ENCODE results near the gene CCDC181.
A peak's percentile ranks its signal among the peaks of the same experiment; 100 is the strongest.
"Not testable (repeated sequence)": the region's sequence is repeated elsewhere in the genome, so short reads cannot be mapped to it uniquely, and the experiment has no call there.

Gene CCDC181

DNA sequence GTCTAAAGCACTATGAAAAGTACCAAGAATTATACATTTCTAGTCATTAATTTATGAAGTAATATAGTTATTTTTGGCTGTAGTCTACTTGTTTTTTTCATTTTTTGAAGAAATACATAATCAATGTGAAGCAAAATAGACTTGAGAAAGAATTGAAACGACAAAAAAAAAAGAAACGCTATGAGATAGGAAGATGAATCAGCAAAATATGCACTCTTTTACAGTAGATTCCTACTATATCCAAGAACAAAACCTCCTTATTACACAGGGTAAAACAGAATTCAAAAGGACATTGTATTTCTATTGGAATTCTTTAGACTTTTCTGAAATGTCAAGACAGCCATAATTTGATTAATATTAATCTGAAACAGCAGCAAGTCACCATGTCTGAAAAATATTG, 25.6 kb upstream of the CCDC181 start:
- peaks cover 10% of the 10 kb centered on the region for H3K9me3 Mint-ChIP-seq
- peaks cover 5% of the 10 kb centered on the region for H3K4me1 Mint-ChIP-seq
- CTCF ChIA-PET: no interaction called here
- H3K27me3 Mint-ChIP-seq: peaks cover 18% of the 10 kb centered on the region
- H3K4me3 Mint-ChIP-seq: no peak overlapping the region
- DNase-seq: no peak
- no peak overlapping the region for H3K27ac Mint-ChIP-seq
- H3K36me3 Mint-ChIP-seq: peaks cover 4% of the 10 kb centered on the region

DNA sequence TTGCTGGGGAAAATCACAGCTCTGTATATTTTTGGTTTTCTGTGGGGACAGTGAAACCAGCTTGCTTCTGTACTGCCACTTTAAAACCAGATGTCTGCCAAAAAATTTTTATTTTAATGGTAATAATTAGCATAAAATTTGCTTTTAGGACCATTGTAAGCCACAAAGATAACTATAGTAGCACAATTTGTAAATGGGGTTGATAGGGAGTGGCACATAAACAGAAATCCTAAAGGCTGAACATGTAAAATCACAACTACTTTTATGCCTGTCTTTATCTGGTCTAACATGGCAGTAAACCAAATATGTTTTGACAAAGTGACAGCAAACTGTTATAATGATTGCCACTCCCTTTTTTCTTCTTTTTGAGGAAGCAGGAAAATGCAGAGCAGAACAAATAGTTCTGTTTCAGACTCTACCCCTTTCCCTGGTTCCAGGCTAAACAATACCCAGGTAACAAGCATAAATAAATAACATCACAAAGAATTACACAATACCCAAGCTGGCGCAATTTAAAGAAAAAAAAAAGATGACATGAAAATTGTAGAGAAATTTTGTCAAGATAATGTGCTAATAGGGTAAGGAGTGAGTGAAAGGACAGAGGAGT, 24.0 kb upstream of the CCDC181 start:
- H3K9me3 Mint-ChIP-seq: no peaks in the 10 kb centered on the region
- DNase-seq: no peak
- CTCF ChIA-PET: no interaction called here
- peaks cover 18% of the 10 kb centered on the region for H3K27me3 Mint-ChIP-seq
- peaks cover 3% of the 10 kb centered on the region for H3K4me1 Mint-ChIP-seq
- no peak overlapping the region for H3K4me3 Mint-ChIP-seq
- H3K27ac Mint-ChIP-seq: no peak overlapping the region
- no peaks in the 10 kb centered on the region for H3K36me3 Mint-ChIP-seq

DNA sequence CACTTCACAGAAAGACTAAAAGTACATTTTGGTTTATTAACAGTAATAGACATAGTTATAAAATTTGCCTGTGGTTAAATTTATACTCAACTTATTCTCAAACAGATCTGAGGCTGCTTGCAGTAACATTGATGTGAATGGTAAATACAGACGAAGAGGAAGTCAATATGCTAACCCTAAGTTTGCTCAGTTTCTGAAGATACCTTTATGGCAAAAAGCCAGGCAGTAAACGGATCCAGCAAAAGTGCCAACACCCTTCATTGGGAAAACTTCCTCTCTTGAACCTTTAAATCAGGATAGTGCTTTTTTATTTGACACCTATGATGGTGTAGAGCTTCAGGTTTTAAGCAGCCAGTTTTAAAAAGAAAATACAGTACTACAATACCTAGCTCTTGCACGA, 16.6 kb upstream of the CCDC181 start:
- Mint-ChIP-seq H3K36me3 (no peaks in the 10 kb centered on the region), H3K27me3 (peaks cover 18% of the 10 kb centered on the region), H3K4me3 (no peak overlapping the region), H3K9me3 (no peaks in the 10 kb centered on the region), H3K27ac (no peak overlapping the region), H3K4me1 (no peaks in the 10 kb centered on the region)
- DNase-seq: no peak
- CTCF ChIA-PET: interaction anchor here (0.6 kb wide), 1 partner anchor 228 kb away, joined by 3 read pairs; no protein-coding TSS in a partner anchor

DNA sequence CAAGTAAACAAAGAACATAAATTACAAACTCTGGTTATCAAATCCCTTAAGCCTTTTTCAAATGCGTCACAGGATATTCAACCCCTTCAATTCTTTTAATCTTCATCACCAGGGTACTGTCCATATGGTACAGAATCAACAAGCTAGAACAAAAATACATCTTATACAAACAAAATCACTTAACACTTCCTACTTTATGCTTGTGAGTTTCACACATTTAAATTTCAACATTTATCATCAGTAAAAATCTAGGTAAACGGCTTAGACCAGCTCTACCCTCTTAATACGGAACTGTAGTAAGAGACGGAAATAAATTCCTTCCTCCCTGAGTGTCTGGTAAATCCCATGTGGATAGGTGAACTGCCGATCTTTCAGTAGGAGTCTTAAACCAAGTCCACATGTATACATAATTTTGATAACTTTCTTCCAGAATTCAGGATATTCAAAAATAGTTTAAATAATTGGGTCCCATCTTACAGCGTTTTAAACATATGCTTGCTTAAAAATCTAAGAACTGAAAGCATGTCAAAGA, 1.0 kb downstream of the CCDC181 start:
- peaks cover 72% of the 10 kb centered on the region for H3K27me3 Mint-ChIP-seq
- H3K36me3 Mint-ChIP-seq: no peaks in the 10 kb centered on the region
- no peak overlapping the region for H3K27ac Mint-ChIP-seq
- CTCF ChIA-PET: no interaction called here
- peaks cover 12% of the 10 kb centered on the region for H3K4me1 Mint-ChIP-seq
- no peak for DNase-seq
- no peak overlapping the region for H3K4me3 Mint-ChIP-seq
- H3K9me3 Mint-ChIP-seq: no peaks in the 10 kb centered on the region

DNA sequence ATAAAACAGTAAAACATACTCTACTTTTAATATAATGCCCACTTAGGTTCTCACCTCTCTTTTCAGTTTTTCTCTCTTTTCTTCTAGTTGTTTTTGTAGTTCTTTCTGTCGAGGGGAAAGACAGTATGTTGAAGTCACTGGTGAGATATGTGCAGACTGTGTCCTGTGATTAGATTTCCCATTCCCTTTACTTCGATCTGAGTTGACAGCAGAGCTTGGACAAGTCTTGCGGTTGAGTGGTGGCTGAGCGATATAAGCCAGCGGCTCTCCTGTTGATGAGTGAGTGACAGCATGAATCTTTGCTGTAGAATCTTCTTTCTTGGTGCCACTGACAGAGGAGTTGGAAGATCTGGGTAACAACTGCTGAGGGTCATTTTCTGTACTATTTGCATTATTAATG, 6.0 kb downstream of the CCDC181 start:
- Mint-ChIP-seq H3K27me3 (peaks cover 38% of the 10 kb centered on the region), H3K9me3 (no peaks in the 10 kb centered on the region), H3K36me3 (no peaks in the 10 kb centered on the region), H3K27ac (no peak overlapping the region), H3K4me3 (no peak overlapping the region), H3K4me1 (no peaks in the 10 kb centered on the region)
- CTCF ChIA-PET: no interaction called here
- no peak for DNase-seq

DNA sequence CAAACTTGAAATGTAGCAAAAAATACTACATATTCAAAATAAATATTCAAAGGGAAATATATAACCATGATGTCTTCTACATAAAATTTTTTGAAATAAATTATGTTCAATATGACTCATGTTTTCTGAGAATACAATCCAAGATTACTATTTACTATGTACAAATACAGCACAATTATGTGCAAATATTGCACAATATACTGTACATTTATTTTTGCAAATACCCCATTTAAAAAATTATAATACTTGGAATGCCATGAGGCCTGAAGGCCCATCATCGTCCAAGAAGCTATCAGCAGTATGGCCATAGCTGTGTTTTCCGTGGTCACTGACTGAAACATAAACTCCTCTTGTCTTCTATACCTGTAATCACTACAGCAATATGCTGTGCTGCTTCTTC, 12.3 kb downstream of the CCDC181 start:
- H3K36me3 Mint-ChIP-seq: no peaks in the 10 kb centered on the region
- no peaks in the 10 kb centered on the region for H3K4me1 Mint-ChIP-seq
- H3K9me3 Mint-ChIP-seq: peaks cover 6% of the 10 kb centered on the region
- no peak for DNase-seq
- H3K27ac Mint-ChIP-seq: no peak overlapping the region
- H3K27me3 Mint-ChIP-seq: peaks cover 4% of the 10 kb centered on the region
- CTCF ChIA-PET: interaction anchor here (0.6 kb wide), 1 partner anchor 79 kb away, joined by 3 read pairs; no protein-coding TSS in a partner anchor
- H3K4me3 Mint-ChIP-seq: no peak overlapping the region

DNA sequence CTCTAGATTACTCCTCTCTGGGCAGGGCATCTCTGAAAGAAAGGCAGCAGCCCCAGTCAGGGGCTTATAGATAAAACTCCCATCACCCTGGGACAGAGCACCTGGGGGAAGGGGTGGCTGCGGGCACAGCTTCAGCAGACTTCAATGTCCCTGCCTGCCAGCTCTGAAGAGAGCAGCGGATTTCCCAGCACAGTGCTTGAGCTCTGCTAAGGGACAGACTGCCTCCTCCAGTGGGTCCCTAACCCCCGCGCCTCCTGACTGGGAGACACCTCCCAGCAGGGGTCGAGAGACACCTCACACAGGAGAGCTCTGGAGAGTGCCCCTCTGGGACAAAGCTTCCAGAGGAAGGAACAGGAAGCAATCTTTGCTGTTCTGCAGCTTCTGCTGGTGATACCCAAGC, 18.9 kb downstream of the CCDC181 start:
- H3K4me1 Mint-ChIP-seq, CTCF ChIA-PET, H3K4me3 Mint-ChIP-seq, H3K36me3 Mint-ChIP-seq, H3K27ac Mint-ChIP-seq, DNase-seq, H3K27me3 Mint-ChIP-seq: not testable (repeated sequence)
- peaks cover 33% of the 10 kb centered on the region for H3K9me3 Mint-ChIP-seq

DNA sequence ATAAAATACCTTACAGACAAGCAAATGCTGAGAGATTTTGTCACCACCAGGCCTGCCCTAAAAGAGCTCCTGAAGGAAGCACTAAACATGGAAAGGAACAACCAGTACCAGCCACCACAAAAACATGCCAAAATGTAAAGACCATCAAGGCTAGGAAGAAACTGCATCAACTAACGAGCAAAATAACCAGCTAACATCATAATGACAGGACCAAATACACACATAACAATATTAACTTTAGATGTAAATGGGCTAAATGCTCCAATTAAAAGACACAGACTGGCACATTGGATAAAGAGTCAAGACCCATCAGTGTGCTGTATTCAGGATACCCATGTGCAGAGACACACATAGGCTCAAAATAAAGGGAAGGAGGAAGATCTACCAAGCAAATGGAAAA, 24.7 kb downstream of the CCDC181 start:
- H3K4me3 Mint-ChIP-seq, H3K4me1 Mint-ChIP-seq, CTCF ChIA-PET, DNase-seq, H3K27ac Mint-ChIP-seq: not testable (repeated sequence)
- H3K27me3 Mint-ChIP-seq: peaks cover 11% of the 10 kb centered on the region
- H3K9me3 Mint-ChIP-seq: peaks cover 41% of the 10 kb centered on the region
- H3K36me3 Mint-ChIP-seq: peaks cover 10% of the 10 kb centered on the region

DNA sequence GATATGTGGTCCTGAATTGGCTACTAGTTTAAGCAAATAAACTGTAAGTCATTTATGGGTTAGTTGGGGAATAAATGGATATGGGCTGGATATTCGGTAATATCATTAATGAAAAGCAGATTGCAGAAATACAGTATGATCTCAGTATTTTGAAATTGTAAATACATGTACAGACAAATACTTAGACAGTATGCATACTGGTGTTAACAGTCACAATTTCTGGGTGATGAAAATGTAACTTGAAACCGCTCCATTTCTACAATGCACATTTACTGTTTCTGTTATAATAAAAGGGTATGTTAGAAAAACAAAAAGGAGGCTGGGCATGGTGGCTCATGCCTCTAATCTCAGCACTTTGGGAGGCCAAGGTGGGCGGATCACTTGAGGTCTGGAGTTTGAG, 31.3 kb downstream of the CCDC181 start:
- Mint-ChIP-seq H3K27ac (no peak overlapping the region), H3K4me1 (no peaks in the 10 kb centered on the region), H3K9me3 (peaks cover 5% of the 10 kb centered on the region), H3K4me3 (no peak overlapping the region), H3K36me3 (peaks cover 47% of the 10 kb centered on the region), H3K27me3 (peaks cover 5% of the 10 kb centered on the region)
- CTCF ChIA-PET: no interaction called here
- DNase-seq: no peak

DNA sequence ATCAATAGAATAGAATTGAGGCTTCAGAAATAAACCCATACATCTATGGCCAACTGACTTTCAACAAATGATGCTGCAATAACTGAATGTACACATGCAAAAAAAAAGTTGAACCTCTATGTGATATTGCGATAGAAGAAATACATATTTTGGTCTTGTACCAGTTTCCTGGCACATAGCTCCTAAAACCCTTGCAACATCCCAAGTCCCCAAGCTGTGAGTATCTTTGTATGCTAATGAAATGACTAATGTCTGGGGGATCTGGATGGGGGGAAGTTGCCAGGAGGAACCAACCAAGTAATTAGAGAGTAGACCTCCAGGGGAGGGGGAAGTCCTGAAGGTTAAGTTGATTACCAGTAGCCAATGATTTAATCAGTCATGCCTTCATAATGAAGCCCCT, 34.9 kb downstream of the CCDC181 start:
- no peak overlapping the region for H3K27ac Mint-ChIP-seq
- no peaks in the 10 kb centered on the region for H3K9me3 Mint-ChIP-seq
- H3K4me3 Mint-ChIP-seq: no peak overlapping the region
- H3K27me3 Mint-ChIP-seq: no peaks in the 10 kb centered on the region
- CTCF ChIA-PET: no interaction called here
- H3K4me1 Mint-ChIP-seq: peaks cover 17% of the 10 kb centered on the region
- peaks cover 59% of the 10 kb centered on the region for H3K36me3 Mint-ChIP-seq
- DNase-seq: no peak

DNA sequence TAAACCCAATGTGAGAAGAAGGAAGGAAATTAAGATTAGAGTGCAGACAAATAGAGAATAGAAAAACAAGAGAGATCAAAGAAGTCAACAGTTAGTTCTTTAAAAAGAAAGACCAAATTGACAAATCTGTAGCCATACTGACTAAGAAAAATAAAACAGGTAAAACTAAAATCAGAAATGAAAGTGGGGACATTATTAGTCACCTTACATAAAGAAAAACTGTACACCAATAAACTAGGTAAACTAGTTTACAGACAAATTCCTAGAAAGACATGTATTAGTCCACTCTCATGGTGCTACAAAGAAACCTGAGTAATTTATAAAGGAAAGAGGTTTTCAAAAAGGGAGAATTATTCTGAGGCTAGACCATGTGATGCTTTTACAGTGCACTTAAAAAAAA, 37.0 kb downstream of the CCDC181 start:
- CTCF ChIA-PET: no interaction called here
- Mint-ChIP-seq H3K4me3 (no peak overlapping the region), H3K36me3 (peaks cover 64% of the 10 kb centered on the region), H3K4me1 (peaks cover 17% of the 10 kb centered on the region), H3K27ac (no peak overlapping the region), H3K9me3 (no peaks in the 10 kb centered on the region), H3K27me3 (no peaks in the 10 kb centered on the region)
- no peak for DNase-seq

DNA sequence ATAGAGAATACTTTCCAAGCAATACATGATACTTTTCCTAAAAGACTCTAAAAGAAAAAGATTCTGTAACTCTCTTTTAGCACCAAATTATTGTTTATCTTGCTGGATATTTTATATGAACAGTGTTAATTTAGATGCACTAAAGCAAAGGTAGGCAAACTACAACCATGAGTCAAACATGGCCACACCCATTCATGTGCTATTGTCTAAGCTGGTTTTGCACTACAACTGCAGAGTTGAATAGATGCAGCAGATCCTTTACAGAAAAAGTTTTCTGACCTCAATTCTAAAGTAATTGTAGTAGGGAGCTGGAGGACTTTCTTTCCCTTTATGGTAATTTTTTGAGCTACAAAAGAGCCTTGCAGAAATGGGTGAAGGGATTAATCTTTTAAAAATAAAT, 39.9 kb downstream of the CCDC181 start:
- peaks cover 49% of the 10 kb centered on the region for H3K36me3 Mint-ChIP-seq
- H3K4me1 Mint-ChIP-seq: peaks cover 17% of the 10 kb centered on the region
- CTCF ChIA-PET: interaction anchor here (0.6 to 0.7 kb wide), 2 partner anchors 17 to 801 kb away, joined by 3 read pairs; no protein-coding TSS in a partner anchor
- no peaks in the 10 kb centered on the region for H3K9me3 Mint-ChIP-seq
- no peaks in the 10 kb centered on the region for H3K27me3 Mint-ChIP-seq
- no peak for DNase-seq
- no peak overlapping the region for H3K27ac Mint-ChIP-seq
- no peak overlapping the region for H3K4me3 Mint-ChIP-seq

DNA sequence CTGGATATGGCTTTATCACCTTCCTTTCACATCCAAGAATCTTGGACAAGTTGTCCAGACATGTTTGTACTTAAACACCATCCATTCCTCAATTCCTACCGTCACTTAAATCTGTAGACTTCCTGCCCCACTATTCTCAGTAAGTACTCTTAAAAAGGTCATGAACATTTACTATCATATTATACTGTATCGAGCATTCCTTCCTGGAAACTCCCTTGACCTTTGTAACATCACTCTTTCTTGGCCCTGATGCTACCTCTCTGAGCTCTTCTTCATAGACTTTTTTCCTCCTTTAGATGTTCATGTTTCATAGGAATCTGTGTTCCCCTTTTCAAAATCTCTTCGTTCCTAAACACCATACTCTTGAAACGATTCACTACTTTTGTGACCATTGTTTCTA, 43.8 kb downstream of the CCDC181 start:
- no peak overlapping the region for H3K4me3 Mint-ChIP-seq
- peaks cover 41% of the 10 kb centered on the region for H3K36me3 Mint-ChIP-seq
- no peaks in the 10 kb centered on the region for H3K27me3 Mint-ChIP-seq
- DNase-seq: no peak
- no peaks in the 10 kb centered on the region for H3K9me3 Mint-ChIP-seq
- CTCF ChIA-PET: interaction anchor here (1.4 kb wide), 1 partner anchor 11 kb away, joined by 3 read pairs; no protein-coding TSS in a partner anchor
- H3K27ac Mint-ChIP-seq: no peak overlapping the region
- H3K4me1 Mint-ChIP-seq: no peaks in the 10 kb centered on the region

DNA sequence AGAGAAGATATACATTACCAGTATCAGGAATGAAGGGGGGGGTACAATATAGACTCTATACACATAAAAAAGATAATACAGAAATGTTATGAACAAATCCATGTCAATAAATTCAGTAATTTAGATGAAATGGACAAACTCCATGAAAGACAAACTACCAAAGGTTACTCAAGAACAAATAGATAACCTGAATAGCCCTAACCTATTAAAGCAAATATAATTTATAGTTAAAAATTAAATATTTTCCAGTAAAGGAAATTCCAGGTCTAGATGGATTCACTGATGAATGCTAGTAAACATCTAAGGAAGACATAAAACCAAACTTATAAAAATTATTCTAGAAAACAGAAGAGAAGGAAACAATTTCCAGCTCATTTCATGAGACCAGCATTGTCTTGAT, 46.1 kb downstream of the CCDC181 start:
- DNase-seq: no peak
- no peak overlapping the region for H3K4me3 Mint-ChIP-seq
- H3K4me1 Mint-ChIP-seq: no peaks in the 10 kb centered on the region
- peaks cover 46% of the 10 kb centered on the region for H3K36me3 Mint-ChIP-seq
- H3K9me3 Mint-ChIP-seq: no peaks in the 10 kb centered on the region
- CTCF ChIA-PET: no interaction called here
- no peaks in the 10 kb centered on the region for H3K27me3 Mint-ChIP-seq
- no peak overlapping the region for H3K27ac Mint-ChIP-seq

DNA sequence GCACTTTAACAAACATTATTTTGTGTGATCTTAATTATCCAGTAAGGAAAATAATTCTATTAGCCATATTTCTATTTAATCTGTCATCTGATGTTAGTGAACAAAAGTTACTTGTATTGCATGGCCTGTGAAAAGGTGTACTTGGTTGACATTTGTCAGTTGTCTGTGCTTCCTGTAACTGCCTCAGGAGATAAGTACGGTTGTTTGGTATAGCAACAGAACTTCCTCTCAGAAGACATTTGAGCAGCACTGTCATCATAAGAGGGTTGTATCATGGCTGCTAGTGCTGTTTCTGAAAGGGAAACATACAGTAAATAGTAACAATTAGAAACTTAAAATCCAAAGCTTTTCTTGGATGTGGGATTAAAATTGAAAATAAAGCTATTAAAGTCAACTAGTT, 55.9 kb downstream of the CCDC181 start:
- H3K27me3 Mint-ChIP-seq: no peaks in the 10 kb centered on the region
- CTCF ChIA-PET: interaction anchor here (1.4 kb wide), 1 partner anchor 11 kb away, joined by 3 read pairs; no protein-coding TSS in a partner anchor
- peak overlapping the region; percentile 27 for H3K4me3 Mint-ChIP-seq

More for the DNA sequence above, 55.9 kb downstream of the CCDC181 start:
- Mint-ChIP-seq H3K27ac (peak overlapping the region; percentile 13), H3K9me3 (no peaks in the 10 kb centered on the region), H3K4me1 (peaks cover 32% of the 10 kb centered on the region), H3K36me3 (peaks cover 31% of the 10 kb centered on the region)
- DNase-seq: no peak
